OCI-LY7 (cell line): ENCODE measurements around the gene CHST14. TPM values are rescaled to one million over a fixed set of nuclear protein-coding genes. Genes with fewer than 3 reads are reported as not detected.

Experiments
- BruUV-seq: library from RNA; stranded (reverse); fragments of 400-500 nt; replicated peaks from 2 replicates; lab custom pipeline; 2021; lab: Mats Ljungman, UMichigan
- CTCF ChIA-PET: fragments of 300-600 bp; sonication (Branson Sonifier 250); formaldehyde crosslinking; loops from one replicate; lab custom pipeline; 2022; ENCODE audit warnings: antibody characterized with exemption; ENCODE audit not compliant: unreplicated experiment; lab: Charles Lee
- POLR2A ChIA-PET: fragments of 300-600 bp; sonication (Branson Sonifier 250); formaldehyde crosslinking; loops from one replicate; lab custom pipeline; 2022; ENCODE audit warnings: antibody characterized with exemption; lab: Charles Lee
- DNase-seq: peaks from one replicate; pipeline ENCODE4 v3.0.0-alpha.2; 2015; ENCODE audit warnings: low spot score
- H2AFZ ChIP-seq: fragments of 200-600 bp; sonication (generic), shearing (Covaris generic); 2 replicates; pipeline ENCODE4 v1.6.1; 2014; ENCODE audit warnings: mild to moderate bottlenecking, antibody characterized with exemption, low read length, moderate library complexity
- H3K27ac ChIP-seq: fragments of 200-600 bp; sonication (generic); 2 replicates; pipeline ENCODE4 v1.5.1; 2014; ENCODE audit warnings: mixed run types, low read depth, mild to moderate bottlenecking, moderate library complexity, low read length, inconsistent platforms; ENCODE audit not compliant: poor library complexity, severe bottlenecking
- H3K36me3 ChIP-seq: fragments of 200-600 bp; sonication (generic); 2 replicates; pipeline ENCODE4 v1.6.1; 2014; ENCODE audit warnings: mild to moderate bottlenecking, antibody characterized with exemption, low read length, moderate library complexity, mixed read lengths; ENCODE audit not compliant: insufficient read depth
- H3K4me1 ChIP-seq: fragments of 200-600 bp; sonication (generic); 2 replicates; pipeline ENCODE4 v1.5.1; 2014; ENCODE audit warnings: mild to moderate bottlenecking, low read length; ENCODE audit not compliant: insufficient read depth, poor library complexity, severe bottlenecking
- H3K4me2 ChIP-seq: fragments of 200-600 bp; sonication (generic); 2 replicates; pipeline ENCODE4 v1.6.1; 2014; ENCODE audit warnings: mild to moderate bottlenecking, low read length
- H3K4me3 ChIP-seq: fragments of 200-600 bp; sonication (generic); 2 replicates; pipeline ENCODE4 v1.5.1; 2014; ENCODE audit warnings: mild to moderate bottlenecking, low read depth, low read length; ENCODE audit not compliant: poor library complexity, severe bottlenecking
- H3K79me2 ChIP-seq: fragments of 200-600 bp; sonication (generic); 2 replicates; pipeline ENCODE4 v1.6.1; 2016; ENCODE audit warnings: low read depth, mild to moderate bottlenecking, low read length, moderate library complexity, mixed read lengths; ENCODE audit not compliant: insufficient read depth
- H3K9me2 ChIP-seq: fragments of 200-600 bp; sonication (generic); 2 replicates; pipeline ENCODE4 v1.6.1; 2016; ENCODE audit warnings: mild to moderate bottlenecking, low read length, mixed read lengths; ENCODE audit not compliant: insufficient read depth
- H3K9me3 ChIP-seq: fragments of 200-600 bp; sonication (generic); 2 replicates; pipeline ENCODE4 v1.6.1; 2014; ENCODE audit warnings: mild to moderate bottlenecking, mixed run types, low read length, mixed read lengths
- H4K20me1 ChIP-seq: fragments of 200-600 bp; sonication (generic); 2 replicates; pipeline ENCODE4 v1.6.1; 2014; ENCODE audit warnings: mild to moderate bottlenecking, antibody characterized with exemption, low read length, moderate library complexity, mixed read lengths; ENCODE audit not compliant: insufficient read depth
- EZH2phosphoT487 ChIP-seq: fragments of 200-600 bp; sonication (generic); IDR thresholded peaks from 2 replicates; pipeline ENCODE4 v1.6.1; 2018; ENCODE audit warnings: low read depth, borderline replicate concordance, mild to moderate bottlenecking, mixed run types, antibody characterized with exemption, low read length, moderate library complexity, mixed read lengths
- intact Hi-C: fragments of 100-400 bp; cut with micrococcal nuclease; formaldehyde crosslinking; loops from one replicate; pipeline ENCODE4 v1.10.0; 2022; ENCODE audit not compliant: unreplicated experiment
- total RNA-seq, 2 experiments: library from RNA; depleted of rRNA in 1 of 2; stranded (reverse); fragments of >200 nt in 1 of 2; shearing (Covaris generic) in 1 of 2; gene quantifications; 2 replicates each; pipeline ENCODE4 v1.2.3, GENCODE V29; 2014 to 2022
- TF ChIP-seq, protein P1 (sequence below): fragments of 200-600 bp; sonication (generic); conservative IDR thresholded peaks from 2 replicates; pipeline ENCODE4 v1.5.1; 2014; ENCODE audit warnings: mild to moderate bottlenecking, antibody characterized with exemption, low read length, moderate library complexity, mixed read lengths

CHST14 gene
- total RNA-seq, 2 experiments from 2014 or later, result 7.3 to 15.3 TPM

DNA sequence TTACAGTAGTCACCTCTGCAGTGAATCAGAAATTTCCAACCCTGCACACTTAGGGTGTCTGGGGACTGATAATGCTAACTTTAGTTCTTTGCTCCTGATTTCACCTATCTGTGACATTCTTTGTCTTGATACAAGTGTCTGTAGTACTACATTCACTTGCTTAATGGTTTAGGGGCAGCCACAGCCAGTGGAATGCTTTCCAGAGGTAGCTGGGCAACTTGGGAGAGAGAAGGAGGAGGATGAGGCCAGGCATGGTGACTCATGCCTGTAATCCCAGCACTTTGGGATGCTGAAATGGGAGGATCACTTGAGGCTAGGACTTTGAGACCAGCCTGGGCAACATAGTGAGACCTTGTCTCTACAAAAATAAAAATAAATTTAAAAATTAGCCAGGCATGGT is 21.5 kb upstream of the CHST14 start:
- H3K4me3 ChIP-seq, result no peak overlapping the region
- intact Hi-C loops, result no loop called here
- H3K4me1 ChIP-seq, result peaks cover 13% of the 10 kb centered on the region
- H2AFZ ChIP-seq, result no peak overlapping the region
- POLR2A ChIA-PET, result interaction anchor here (0.6 kb wide), 1 partner anchor 10 kb away, joined by 3 read pairs; no protein-coding TSS in a partner anchor
- H3K9me3 ChIP-seq, result no peaks in the 10 kb centered on the region
- no TSS peak for BruUV-seq
- peaks cover 5% of the 10 kb centered on the region; the same call in 1 of the 2 replicates for H3K79me2 ChIP-seq
- CTCF ChIA-PET, result no interaction called here
- no peaks in the 10 kb centered on the region for H3K9me2 ChIP-seq
- H4K20me1 ChIP-seq, result peaks cover 11% of the 10 kb centered on the region; the same call in 1 of the 2 replicates
- no peak for TF ChIP-seq EZH2phosphoT487
- TF ChIP-seq, protein P1, sequence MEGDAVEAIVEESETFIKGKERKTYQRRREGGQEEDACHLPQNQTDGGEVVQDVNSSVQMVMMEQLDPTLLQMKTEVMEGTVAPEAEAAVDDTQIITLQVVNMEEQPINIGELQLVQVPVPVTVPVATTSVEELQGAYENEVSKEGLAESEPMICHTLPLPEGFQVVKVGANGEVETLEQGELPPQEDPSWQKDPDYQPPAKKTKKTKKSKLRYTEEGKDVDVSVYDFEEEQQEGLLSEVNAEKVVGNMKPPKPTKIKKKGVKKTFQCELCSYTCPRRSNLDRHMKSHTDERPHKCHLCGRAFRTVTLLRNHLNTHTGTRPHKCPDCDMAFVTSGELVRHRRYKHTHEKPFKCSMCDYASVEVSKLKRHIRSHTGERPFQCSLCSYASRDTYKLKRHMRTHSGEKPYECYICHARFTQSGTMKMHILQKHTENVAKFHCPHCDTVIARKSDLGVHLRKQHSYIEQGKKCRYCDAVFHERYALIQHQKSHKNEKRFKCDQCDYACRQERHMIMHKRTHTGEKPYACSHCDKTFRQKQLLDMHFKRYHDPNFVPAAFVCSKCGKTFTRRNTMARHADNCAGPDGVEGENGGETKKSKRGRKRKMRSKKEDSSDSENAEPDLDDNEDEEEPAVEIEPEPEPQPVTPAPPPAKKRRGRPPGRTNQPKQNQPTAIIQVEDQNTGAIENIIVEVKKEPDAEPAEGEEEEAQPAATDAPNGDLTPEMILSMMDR, result no peak
- DNase-seq, result no peak
- no peak overlapping the region for H3K27ac ChIP-seq
- H3K36me3 ChIP-seq, result no peaks in the 10 kb centered on the region
- no peak overlapping the region for H3K4me2 ChIP-seq

DNA sequence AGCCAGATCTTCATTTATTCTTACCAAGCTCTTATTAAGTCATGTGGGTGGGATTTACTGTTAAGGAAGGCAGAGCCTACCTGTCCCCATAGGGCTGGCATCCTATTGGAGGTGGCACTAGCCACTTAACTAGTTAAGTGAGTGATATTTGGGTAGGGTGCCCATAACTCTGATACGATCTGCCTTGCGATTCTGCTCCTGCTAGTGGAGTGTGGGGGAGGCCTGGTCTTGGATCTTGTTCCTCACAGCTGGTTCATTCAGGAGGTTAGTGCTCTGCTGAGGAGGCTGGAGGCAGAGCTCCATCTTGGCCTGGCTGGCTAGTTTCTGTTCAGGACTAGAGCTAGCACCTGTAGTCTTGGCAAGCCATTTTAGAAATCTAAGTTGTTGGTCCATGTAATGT is 20.7 kb upstream of the CHST14 start:
- no peaks in the 10 kb centered on the region for H3K9me2 ChIP-seq
- peaks cover 9% of the 10 kb centered on the region; the same call in 1 of the 2 replicates for H4K20me1 ChIP-seq
- no peaks in the 10 kb centered on the region for H3K9me3 ChIP-seq
- ChIA-PET POLR2A (interaction anchor here (0.6 kb wide), 1 partner anchor 11 kb away, joined by 3 read pairs; no protein-coding TSS in a partner anchor), CTCF (no interaction called here)
- H3K27ac ChIP-seq, result no peak overlapping the region
- H3K4me3 ChIP-seq, result no peak overlapping the region
- H3K79me2 ChIP-seq, result peaks cover 4% of the 10 kb centered on the region; the same call in 1 of the 2 replicates
- intact Hi-C loops, result no loop called here
- no peak for TF ChIP-seq EZH2phosphoT487
- TF ChIP-seq, protein P1, result no peak
- no peak overlapping the region for H3K4me2 ChIP-seq
- H3K4me1 ChIP-seq, result peaks cover 13% of the 10 kb centered on the region
- H3K36me3 ChIP-seq, result no peaks in the 10 kb centered on the region
- H2AFZ ChIP-seq, result no peak overlapping the region
- DNase-seq, result no peak
- BruUV-seq, result no TSS peak

GRCh38 chr15:40451527-40452158 is 19.1 kb upstream of the CHST14 start:
- ChIA-PET POLR2A (interaction anchor here (0.7 to 0.9 kb wide), 2 partner anchors 9 to 76 kb away, joined by 4 to 5 read pairs; no protein-coding TSS in a partner anchor), CTCF (no interaction called here)
- Histone ChIP-seq H2AFZ (no peak overlapping the region), H3K9me3 (no peaks in the 10 kb centered on the region), H3K4me1 (peaks cover 13% of the 10 kb centered on the region), H3K36me3 (no peaks in the 10 kb centered on the region), H3K4me2 (peak overlapping the region; percentile 18; the same call in 1 of the 2 replicates), H3K9me2 (no peaks in the 10 kb centered on the region), H4K20me1 (peaks cover 3% of the 10 kb centered on the region; the same call in 1 of the 2 replicates), H3K4me3 (no peak overlapping the region), H3K27ac (no peak overlapping the region), H3K79me2 (no peaks in the 10 kb centered on the region)
- BruUV-seq, result no TSS peak
- no peak for DNase-seq
- intact Hi-C loops, result no loop called here
- TF ChIP-seq EZH2phosphoT487, result no peak
- TF ChIP-seq, protein P1, result no peak
